Panc1 (cell line): ENCODE measurements around the gene CDH15. TPM values are rescaled to one million over a fixed set of nuclear protein-coding genes. Genes with fewer than 3 reads are reported as not detected.

Source experiments
- ATAC-seq: fragments of 200-7000 bp; cut with Tn5 transposase; 2 replicates; pipeline ENCODE4 v1.9.1; 2020; ENCODE audit warnings: mild to moderate bottlenecking, moderate library complexity
- BruUV-seq: library from RNA; stranded (reverse); fragments of 400-500 nt; replicated peaks from 2 replicates; lab custom pipeline; 2021; lab: Mats Ljungman, UMichigan
- CTCF ChIA-PET: fragments of 300-600 bp; sonication (Branson Sonifier 250); formaldehyde crosslinking; loops from one replicate; lab custom pipeline; 2022; ENCODE audit warnings: antibody characterized with exemption; lab: Charles Lee
- POLR2A ChIA-PET: fragments of 300-600 bp; sonication (Branson Sonifier 250); formaldehyde crosslinking; loops from one replicate; lab custom pipeline; 2022; ENCODE audit warnings: antibody characterized with exemption; lab: Charles Lee
- DNase-seq: peaks from one replicate; pipeline ENCODE4 v3.0.0-alpha.2; 2010; ENCODE audit warnings: low read depth, low spot score
- H3K27ac ChIP-seq: 2 replicates; pipeline ENCODE4 v1.5.1; 2011; ENCODE audit warnings: mild to moderate bottlenecking, low read length, inconsistent platforms
- H3K27me3 ChIP-seq: fragments of 200-500 bp; sonication (Bioruptor generic); 2 replicates; pipeline ENCODE4 v1.6.0; 2014; ENCODE audit warnings: low read length, inconsistent platforms; ENCODE audit not compliant: control insufficient read depth, insufficient read depth
- H3K36me3 ChIP-seq: fragments of 200-500 bp; sonication (Bioruptor generic); 2 replicates; pipeline ENCODE4 v1.5.1; 2014; ENCODE audit warnings: inconsistent platforms, mild to moderate bottlenecking, low read length, moderate library complexity; ENCODE audit not compliant: control insufficient read depth, insufficient read depth
- H3K4me1 ChIP-seq: 2 replicates; pipeline ENCODE4 v1.5.1; 2011; ENCODE audit warnings: inconsistent platforms, mild to moderate bottlenecking, low read length, moderate library complexity; ENCODE audit not compliant: control insufficient read depth, insufficient read depth
- H3K4me3 ChIP-seq, 2 experiments: 2 replicates each; pipeline ENCODE4 v1.5.1; 2011 to 2012; ENCODE audit warnings: low read depth in 2 of 2, low read length in 2 of 2, mild to moderate bottlenecking in 2 of 2, inconsistent platforms in 1 of 2, moderate library complexity in 1 of 2
- H3K9me3 ChIP-seq: fragments of 200-500 bp; sonication (Bioruptor generic); 2 replicates; pipeline ENCODE4 v1.5.1; 2014; ENCODE audit warnings: low read depth, mild to moderate bottlenecking, inconsistent platforms, low read length, moderate library complexity; ENCODE audit not compliant: control insufficient read depth, insufficient read depth
- CTCF ChIP-seq: fragments of 450-650 bp; IDR thresholded peaks from 2 replicates; pipeline ENCODE4 v1.5.1; 2017; ENCODE audit warnings: mild to moderate bottlenecking
- POLR2AphosphoS5 ChIP-seq: IDR thresholded peaks from 2 replicates; pipeline ENCODE4 v1.6.1; 2012; ENCODE audit warnings: mild to moderate bottlenecking, low read depth, low read length, moderate library complexity
- REST ChIP-seq, 2 experiments: IDR thresholded peaks; 2 replicates each; pipeline ENCODE4 v1.6.1; 2011 to 2012; ENCODE audit warnings: low read depth in 2 of 2, control low read depth in 1 of 2, low read length in 1 of 2, mild to moderate bottlenecking in 1 of 2, moderate library complexity in 1 of 2; ENCODE audit not compliant: insufficient read depth in 1 of 2
- SIN3A ChIP-seq: IDR thresholded peaks from 2 replicates; pipeline ENCODE4 v1.6.1; 2012; ENCODE audit warnings: low read depth, mild to moderate bottlenecking, low read length, moderate library complexity, borderline replicate concordance; ENCODE audit not compliant: insufficient read depth
- TCF7L2 ChIP-seq: IDR thresholded peaks from 2 replicates; pipeline ENCODE4 v1.6.1; 2011; ENCODE audit warnings: mild to moderate bottlenecking, low read depth, low read length, inconsistent platforms
- in situ Hi-C: cut with HindIII; loops from 2 replicates; pipeline ENCODE4 v1.10.0; 2016; ENCODE audit warnings: low sequenced_read_pairs, low pct_unique_long_range_greater_than_20kb
- intact Hi-C: fragments of 100-400 bp; cut with micrococcal nuclease; formaldehyde crosslinking; loops from one replicate; pipeline ENCODE4 v1.10.0; 2022; ENCODE audit not compliant: unreplicated experiment
- total RNA-seq: library from RNA; stranded (reverse); gene quantifications from one replicate; pipeline ENCODE4 v1.2.1, GENCODE V29; 2021; ENCODE audit not compliant: unreplicated experiment

The CDH15 gene
- total RNA-seq, 1 experiment from 2014 or later, result 0.51 TPM

- Histone ChIP-seq H3K27me3 (peaks cover 3% of the 10 kb centered on the region; the same call in 1 of the 2 replicates), H3K36me3 (no peaks in the 10 kb centered on the region; the same call in 1 of the 2 replicates), H3K9me3 (no peaks in the 10 kb centered on the region), H3K4me1 (no peaks in the 10 kb centered on the region), H3K27ac (no peak overlapping the region), H3K4me3 (peak overlapping the region; percentile 28 to 41)
- ATAC-seq (peak; percentile 91), DNase-seq (no peak)
- no TSS peak for BruUV-seq
- ChIA-PET CTCF (interaction anchor here (0.7 kb wide), 1 partner anchor 9 kb away, joined by 13 read pairs; no protein-coding TSS in a partner anchor), POLR2A (interaction anchor here (0.6 kb wide), 1 partner anchor 9 kb away, joined by 3 read pairs; no protein-coding TSS in a partner anchor)
- intact Hi-C loops, result no loop called here
- in situ Hi-C loops, result no loop called here
- TF ChIP-seq POLR2AphosphoS5, result no peak
- TF ChIP-seq TCF7L2, result no peak
- no peak for TF ChIP-seq CTCF
- no peak for TF ChIP-seq SIN3A
- TF ChIP-seq REST (IDR thresholded peaks at IDR 0.05; ENCODE audit: insufficient read depth in 1 of 2, low read depth in 2 of 2, low read length in 1 of 2), result no peak
These were observed 30.2 kb downstream of the CDH15 start for GRCh38 chr16:89201439-89202377.

GRCh38 chr16:89202422-89203215, 31.1 kb downstream of the CDH15 start:
- POLR2A ChIA-PET, result interaction anchor here (0.6 kb wide), 1 partner anchor 10 kb away, joined by 3 read pairs; no protein-coding TSS in a partner anchor
- DNase-seq (no peak), ATAC-seq (no peak)
- no peaks in the 10 kb centered on the region for H3K9me3 ChIP-seq
- CTCF ChIA-PET, result no interaction called here
- no peak overlapping the region for H3K27ac ChIP-seq
- in situ Hi-C loops (no loop called here), intact Hi-C loops (no loop called here)
- peaks cover 3% of the 10 kb centered on the region; the same call in 1 of the 2 replicates for H3K27me3 ChIP-seq
- TF ChIP-seq REST (IDR thresholded peaks at IDR 0.05; ENCODE audit: insufficient read depth in 1 of 2, low read depth in 2 of 2, low read length in 1 of 2) (no peak), SIN3A (no peak), CTCF (no peak), POLR2AphosphoS5 (no peak), TCF7L2 (no peak)
- no peaks in the 10 kb centered on the region; the same call in 1 of the 2 replicates for H3K36me3 ChIP-seq
- peak overlapping the region; percentile 28 to 41 for H3K4me3 ChIP-seq
- H3K4me1 ChIP-seq, result no peaks in the 10 kb centered on the region
- no TSS peak for BruUV-seq
